ENCODE measurements around the gene KIF5B. TPM values are rescaled to one million over a fixed set of nuclear protein-coding genes. Genes with fewer than 3 reads are reported as not detected.

KIF5B gene
- total and polyA plus RNA-seq, 2 of the 4 experiments (the other 2 are of a cell fraction), result 33.5 to 68.5 TPM

DNA sequence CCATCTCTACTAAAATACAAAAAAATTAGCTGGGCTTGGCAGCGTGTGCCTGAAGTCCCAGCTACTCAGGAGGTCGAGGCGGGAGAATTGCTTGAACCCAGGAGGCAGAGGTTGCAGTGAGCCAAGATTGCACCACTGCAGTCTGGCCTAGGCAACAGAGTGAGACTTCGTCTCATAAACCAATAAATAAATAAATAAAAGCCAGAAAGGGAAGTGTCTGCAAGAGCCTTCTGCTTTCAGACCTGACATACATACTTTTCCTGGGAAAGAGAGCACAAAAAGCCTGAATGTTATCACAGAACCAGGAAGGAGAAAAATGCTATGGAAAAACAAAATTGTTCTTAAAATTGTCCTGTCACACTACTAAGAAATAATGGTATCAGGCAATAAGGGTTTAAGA, 4.1 kb upstream of the KIF5B start:
- no peak overlapping the region for H3K4me3 ChIP-seq (ENCODE audit: insufficient read depth, low read depth, low read length)
- no peaks in the 10 kb centered on the region for H3K27me3 ChIP-seq (ENCODE audit: control insufficient read depth, insufficient read depth, low read length)
- H2AK5ac ChIP-seq (ENCODE audit: low read depth, low read length), result no peak overlapping the region
- H3K9me1 ChIP-seq (ENCODE audit: insufficient read depth, low read length), result 0 out of 2 replicates have a peak, but pooled peaks cover 4% of the 10 kb centered on the region
- no peak overlapping the region for H4K8ac ChIP-seq (ENCODE audit: low read depth in 2 of 2, low read length in 2 of 2)
- H3K23ac ChIP-seq (ENCODE audit: low read depth, low read length), result no peak overlapping the region
- no peak overlapping the region for H2AK9ac ChIP-seq (replicated peaks; ENCODE audit: low read depth, low read length, poor library complexity)
- no peak overlapping the region for H3K9ac ChIP-seq (ENCODE audit: low read depth, low read length)
- no peak overlapping the region for H3K27ac ChIP-seq (ENCODE audit: insufficient read depth, low read length)
- H3K79me1 ChIP-seq (ENCODE audit: low read depth in 1 of 2, low read length in 2 of 2), result peaks cover 0 to 7% of the 10 kb centered on the region in 2 experiments; a peak in 1 of 4 replicates
- DNase-seq, result no peak
- H2BK20ac ChIP-seq (ENCODE audit: low read depth, low read length), result no peak overlapping the region
- ATAC-seq (ENCODE audit: low read depth), result no peak
- H2BK5ac ChIP-seq (ENCODE audit: low read depth, low read length, poor library complexity, severe bottlenecking), result no peak overlapping the region
- no peak overlapping the region for H4K5ac ChIP-seq (ENCODE audit: low read depth, low read length)
- no peaks in the 10 kb centered on the region for H3K36me3 ChIP-seq (ENCODE audit: control insufficient read depth, insufficient read depth, low read length)
- 0 out of 2 replicates have a peak, but pooled peaks cover 2% of the 10 kb centered on the region for H3K4me1 ChIP-seq (ENCODE audit: control insufficient read depth, insufficient read depth, low read length)
- TF ChIP-seq NFE2L2 (IDR thresholded peaks at IDR 0.05; ENCODE audit: low read depth, low read length) (no peak), RCOR1 (IDR thresholded peaks at IDR 0.05; ENCODE audit: insufficient replicate concordance, low read length) (no peak), ELK1 (IDR thresholded peaks at IDR 0.05; ENCODE audit: borderline replicate concordance, low read depth, low read length) (no peak)
- dilution Hi-C loops (cut with HindIII; ENCODE audit: low sequenced_read_pairs, unreplicated experiment) (no loop called here), intact Hi-C loops (cut with micrococcal nuclease) (no loop called here), in situ Hi-C loops (cut with MboI; ENCODE audit: low sequenced_read_pairs) (no loop called here)
- no peaks in the 10 kb centered on the region for H3K9me3 ChIP-seq (ENCODE audit: control insufficient read depth, insufficient read depth, low read length)
- H3K4ac ChIP-seq (ENCODE audit: low read depth, low read length), result no peak overlapping the region
- ChIA-PET CTCF (no interaction called here), POLR2A (ENCODE audit: unreplicated experiment) (no interaction called here)
- H4K20me1 ChIP-seq (ENCODE audit: insufficient read depth, low read length), result peaks cover 5% of the 10 kb centered on the region
- 60% methylated on average over 1 of the region's 4 CpGs; no CpG with 5 or more reads in 1 of the 2 experiments for WGBS, 2 experiments (ENCODE audit: extremely low coverage in 2 of 2, insufficient read length in 1 of 2)
- no peak overlapping the region for H2BK120ac ChIP-seq (ENCODE audit: low read depth, low read length)
- H3K14ac ChIP-seq (replicated peaks; ENCODE audit: low read depth, low read length), result no peak overlapping the region
- no peak overlapping the region for H2BK15ac ChIP-seq (ENCODE audit: low read depth, low read length)
- H3K18ac ChIP-seq (ENCODE audit: low read depth, low read length), result no peak overlapping the region
- BruUV-seq (replicated peaks), result no TSS peak
- H3K4me2 ChIP-seq (ENCODE audit: low read depth, low read length), result no peak overlapping the region
- no peak overlapping the region for H4K91ac ChIP-seq (ENCODE audit: insufficient read depth, low read depth, low read length)
- no peak overlapping the region for H2AFZ ChIP-seq (replicated peaks; ENCODE audit: low read length, poor library complexity)
- H3K56ac ChIP-seq (ENCODE audit: extremely low read depth, insufficient read depth, low read length), result no peak overlapping the region
